Measurements from ENCODE around the gene CSPG4. TPM values are rescaled to one million over a fixed set of nuclear protein-coding genes. Genes with fewer than 3 reads are reported as not detected.

The CSPG4 gene
- total and polyA plus RNA-seq, 9 of the 15 experiments (the other 6 are each of a cell fraction or from before 2014, with no cell fraction given), result under 0.01 to 0.07 (median 0.04) TPM; not detected in 5

GRCh38 chr15:75644376-75644775 lies 68.3 kb downstream of the CSPG4 start:
- H3K36me3 ChIP-seq (ENCODE audit: control insufficient read depth, insufficient read depth, low read length), result peaks cover 1% of the 10 kb centered on the region; the same call in 1 of the 3 replicates
- WGBS (ENCODE audit: insufficient coverage, low coverage, missing lambda C conversion rate), result 77% methylated on average over 2 of the region's 2 CpGs

More at GRCh38 chr15:75644376-75644775, 68.3 kb downstream of the CSPG4 start:
- no peaks in the 10 kb centered on the region for H3K9me1 ChIP-seq (ENCODE audit: control insufficient read depth, insufficient read depth, low read length)
- H3K27me3 ChIP-seq (ENCODE audit: control insufficient read depth in 2 of 2, insufficient read depth in 2 of 2, low read length in 2 of 2), result no peaks in the 10 kb centered on the region; a peak in 1 of 5 replicates
- no TSS peak for BruUV-seq (replicated peaks)
- in situ Hi-C loops (cut with MboI), result no loop called here
- FAIRE-seq, result no peak
- no peak overlapping the region for H3K4me2 ChIP-seq (ENCODE audit: insufficient read depth, low read length)
- no peak overlapping the region for H3K9ac ChIP-seq (ENCODE audit: insufficient read depth in 1 of 2, low read depth in 2 of 2, low read length in 2 of 2)
- no peaks in the 10 kb centered on the region for H3K9me3 ChIP-seq (replicated peaks; ENCODE audit: control insufficient read depth, insufficient read depth, low read depth, low read length)
- H3K4me1 ChIP-seq (replicated peaks in 1 of 2; ENCODE audit: control insufficient read depth in 2 of 2, insufficient read depth in 2 of 2, low read length in 2 of 2), result peaks cover 16 to 40% of the 10 kb centered on the region in 2 experiments; a peak in 4 of 5 replicates
- no peak overlapping the region for H2AFZ ChIP-seq (ENCODE audit: low read depth, low read length)
- H4K20me1 ChIP-seq (replicated peaks; ENCODE audit: control insufficient read depth, insufficient read depth, low read length), result no peaks in the 10 kb centered on the region
- intact Hi-C loops (cut with micrococcal nuclease), result loop anchor here (5.0 kb wide), 1 partner anchor 47 kb away; no protein-coding TSS in a partner anchor
- DNase-seq (ENCODE audit: extremely low read depth in 1 of 4, low spot score in 3 of 4), result no peak
- no peak for TF ChIP-seq ZNF146 (CRISPR knock-in tag; IDR thresholded peaks at IDR 0.05; ENCODE audit: unreplicated experiment)
- no peak for TF ChIP-seq CHCHD3 (CRISPR knock-in tag; IDR thresholded peaks at IDR 0.05)
- no peak for TF ChIP-seq ZBTB2 (IDR thresholded peaks at IDR 0.05)
- no peak for TF ChIP-seq RUNX1 (IDR thresholded peaks at IDR 0.05; ENCODE audit: low read depth)
- TF ChIP-seq NKRF (IDR thresholded peaks at IDR 0.05; ENCODE audit: borderline replicate concordance), result no peak
- no peak for TF ChIP-seq SMARCC2 (IDR thresholded peaks at IDR 0.05; ENCODE audit: low read depth)
- TF ChIP-seq SRSF7 (optimal IDR thresholded peaks at IDR 0.05; ENCODE audit: low read depth, low read length), result no peak
- no peak for TF ChIP-seq POLR2AphosphoS2 (IDR thresholded peaks at IDR 0.05; ENCODE audit: low read length)
- H3K27ac ChIP-seq (ENCODE audit: extremely low read depth, low read depth, low read length), result no peak overlapping the region
- no peak overlapping the region for H3K4me3 ChIP-seq
- ATAC-seq, result no peak
- ChIA-PET CTCF (ENCODE audit: low intra/inter-chr PET ratio) (no interaction called here), POLR2A (interaction anchor here (0.6 to 0.7 kb wide), 2 partner anchors 8 to 441 kb away, joined by 3 read pairs; no protein-coding TSS in a partner anchor)
- H3K79me2 ChIP-seq (ENCODE audit: control insufficient read depth, insufficient read depth, low read length), result peaks cover 34% of the 10 kb centered on the region
